GM12878 (cell line): ENCODE data around the gene DAZAP2. TPM values are rescaled to one million over a fixed set of nuclear protein-coding genes. Genes with fewer than 3 reads are reported as not detected.

ENCODE experiments used
- ATAC-seq: fragments of 200-7000 bp; cut with Tn5 transposase; 3 replicates; pipeline ENCODE4 v1.9.1; 2020; ENCODE audit warnings: mild to moderate bottlenecking, moderate library complexity
- BruUV-seq: library from RNA; stranded (reverse); fragments of 400-500 nt; replicated peaks from 2 replicates; lab custom pipeline; 2021; lab: Mats Ljungman, UMichigan
- CTCF ChIA-PET: fragments of 300-600 bp; sonication (Branson Sonifier 250); formaldehyde crosslinking; extraction: SDS; loops from one replicate; lab custom pipeline; 2021; ENCODE audit warnings: inconsistent platforms; lab: Yijun Ruan, JAX
- POLR2A ChIA-PET: fragments of 350-600 bp; formaldehyde crosslinking; extraction: SDS; loops from one replicate; lab custom pipeline; 2021; ENCODE audit warnings: inconsistent platforms; lab: Charles Lee
- RAD21 ChIA-PET: fragments of 300-600 bp; sonication (Branson Sonifier 250); formaldehyde crosslinking; loops from one replicate; lab custom pipeline; 2023; ENCODE audit warnings: antibody characterized with exemption; ENCODE audit not compliant: unreplicated experiment; lab: Charles Lee
- SMC1A ChIA-PET: fragments of 300-600 bp; sonication (Branson Sonifier 250); formaldehyde crosslinking; loops from one replicate; lab custom pipeline; 2023; ENCODE audit not compliant: unreplicated experiment, uncharacterized antibody; lab: Charles Lee
- DNase-seq: peaks from one replicate; pipeline ENCODE4 v3.0.0-alpha.2; 2011; ENCODE audit warnings: low read depth, low spot score
- FAIRE-seq: peaks from 3 replicates; lab custom pipeline; 2011; peaks lifted over from hg19 to GRCh38; lab: Jason Lieb, UNC
- H2AFZ ChIP-seq: 2 replicates; pipeline ENCODE4 v1.6.0; 2011; ENCODE audit warnings: low read depth, low read length, control low read depth; ENCODE audit not compliant: control insufficient read depth
- H3K27ac ChIP-seq: 2 replicates; pipeline ENCODE4 v1.5.1; 2011; ENCODE audit warnings: control low read depth; ENCODE audit not compliant: control insufficient read depth, insufficient read depth
- H3K27me3 ChIP-seq, 2 experiments: replicated peaks in 1 of 2; 2 replicates each; pipeline versions ENCODE4 v1.6.0 to v1.6.1; 2011; ENCODE audit warnings: low read length in 1 of 2; ENCODE audit not compliant: control insufficient read depth in 2 of 2, insufficient read depth in 2 of 2
- H3K36me3 ChIP-seq, 2 experiments: 2 replicates each; pipeline ENCODE4 v1.5.1; 2011; ENCODE audit warnings: low read length in 1 of 2; ENCODE audit not compliant: control insufficient read depth in 2 of 2, insufficient read depth in 2 of 2
- H3K4me1 ChIP-seq: 2 replicates; pipeline ENCODE4 v1.6.1; 2011; ENCODE audit warnings: mild to moderate bottlenecking, low read length, moderate library complexity, mixed read lengths; ENCODE audit not compliant: control insufficient read depth, insufficient read depth
- H3K4me2 ChIP-seq: 2 replicates; pipeline ENCODE4 v1.6.0; 2011; ENCODE audit warnings: control low read depth; ENCODE audit not compliant: control insufficient read depth, insufficient read depth
- H3K4me3 ChIP-seq: fragments of 200-600 bp; sonication (generic); 2 replicates; pipeline ENCODE4 v1.5.1; 2016
- H3K79me2 ChIP-seq: 2 replicates; pipeline ENCODE4 v1.6.0; 2011; ENCODE audit warnings: low read length; ENCODE audit not compliant: control insufficient read depth, insufficient read depth
- H3K9ac ChIP-seq: 2 replicates; pipeline ENCODE4 v1.8.0; 2011; ENCODE audit warnings: low read length, control low read depth, mixed read lengths; ENCODE audit not compliant: control insufficient read depth, insufficient read depth
- H3K9me3 ChIP-seq: replicated peaks from 3 replicates; pipeline ENCODE4 v1.5.1; 2011; ENCODE audit warnings: mild to moderate bottlenecking, low read length; ENCODE audit not compliant: control insufficient read depth, insufficient read depth
- H4K20me1 ChIP-seq: 2 replicates; pipeline ENCODE4 v1.6.0; 2011; ENCODE audit not compliant: control insufficient read depth, insufficient read depth
- CBX3 ChIP-seq: fragments of 200-600 bp; sonication (generic); IDR thresholded peaks from 2 replicates; pipeline ENCODE4 v1.6.1; 2016; ENCODE audit warnings: low read depth, borderline replicate concordance
- CBX5 ChIP-seq: sonication (generic); IDR thresholded peaks from 2 replicates; pipeline ENCODE4 v1.6.1; 2016; ENCODE audit warnings: low read depth, moderate library complexity, mild to moderate bottlenecking, inconsistent platforms
- FOS ChIP-seq: IDR thresholded peaks from 3 replicates; pipeline ENCODE4 v1.6.1; 2011; ENCODE audit warnings: borderline replicate concordance; ENCODE audit not compliant: insufficient read length; ENCODE audit errors: extremely low read depth
- NFXL1 ChIP-seq: fragments of 450-650 bp; IDR thresholded peaks from 2 replicates; pipeline ENCODE4 v1.6.1; 2017; ENCODE audit warnings: antibody characterized with exemption, mild to moderate bottlenecking, borderline replicate concordance
- PAX8 ChIP-seq: fragments of 450-650 bp; IDR thresholded peaks from 2 replicates; pipeline ENCODE4 v1.6.1; 2017; ENCODE audit warnings: mild to moderate bottlenecking, moderate library complexity
- POU2F2 ChIP-seq: IDR thresholded peaks from 3 replicates; pipeline ENCODE4 v1.6.1; 2011; ENCODE audit warnings: low read depth, mild to moderate bottlenecking, low read length, borderline replicate concordance
- RBBP5 ChIP-seq: fragments of 200-600 bp; sonication (generic); conservative IDR thresholded peaks from 2 replicates; pipeline ENCODE4 v1.6.1; 2016
- ZNF274 ChIP-seq: IDR thresholded peaks from one replicate; pipeline ENCODE4 v1.8.0; 2011; ENCODE audit not compliant: insufficient read length, insufficient read depth
- WGBS: methylation state at CpG from one replicate; pipeline ENCODE4 v1.1.6; 2016; ENCODE audit warnings: low lambda C conversion rate; ENCODE audit not compliant: insufficient replicate concordance, insufficient coverage; ENCODE audit errors: missing lambda C conversion rate; 5-methylcytosine and 5-hydroxymethylcytosine counted together
- in situ Hi-C: fragments of 300-500 bp; cut with MboI; formaldehyde crosslinking; loops from 9 replicates; pipeline ENCODE4 v1.14.3; 2018; ENCODE audit warnings: mixed read lengths
- intact Hi-C: fragments of 100-400 bp; cut with micrococcal nuclease; formaldehyde crosslinking; loops from one replicate; pipeline ENCODE4 v1.14.2; 2022; ENCODE audit not compliant: unreplicated experiment
- polyA plus RNA-seq, 11 experiments: library from polyadenylated mRNA; depleted of rRNA in 4 of 11; unstranded in 6 of 11; stranded (reverse) in 5 of 11; fragments of >200 nt; fragmentation: Nextera tagmentation in 4 of 11; fragmentation: Illumina TruSeq in 1 of 11; extraction: Ambion mirVana in 4 of 11; extraction: Trizol in 1 of 11; gene quantifications; 1 replicate in 1 of 11; 2 replicates in 10 of 11; pipeline versions ENCODE4 v1.2.1 to v1.2.3, GENCODE V29; 2011 to 2016; ENCODE audit warnings: inconsistent platforms in 2 of 11, missing spikeins in 2 of 11, low read depth in 1 of 11
- total RNA-seq, 4 experiments: library from RNA; depleted of rRNA in 3 of 4; stranded (reverse); fragments of >200 nt in 3 of 4; fragmentation: Illumina TruSeq in 1 of 4; extraction: Trizol in 1 of 4; gene quantifications; 2 replicates each; pipeline versions ENCODE4 v1.2.1 to v1.2.3, GENCODE V29; 2013 to 2021
- TF ChIP-seq, protein P1 (sequence below): IDR thresholded peaks from 2 replicates; pipeline ENCODE4 v1.6.1; 2011; ENCODE audit warnings: low read depth, low read length, improper control_type of control experiment, borderline replicate concordance

DAZAP2 gene
- total and polyA plus RNA-seq, 10 of the 15 experiments (the other 5 are each of a cell fraction or from before 2014, with no cell fraction given), result 71.0 to 267 (median 158) TPM

DNA sequence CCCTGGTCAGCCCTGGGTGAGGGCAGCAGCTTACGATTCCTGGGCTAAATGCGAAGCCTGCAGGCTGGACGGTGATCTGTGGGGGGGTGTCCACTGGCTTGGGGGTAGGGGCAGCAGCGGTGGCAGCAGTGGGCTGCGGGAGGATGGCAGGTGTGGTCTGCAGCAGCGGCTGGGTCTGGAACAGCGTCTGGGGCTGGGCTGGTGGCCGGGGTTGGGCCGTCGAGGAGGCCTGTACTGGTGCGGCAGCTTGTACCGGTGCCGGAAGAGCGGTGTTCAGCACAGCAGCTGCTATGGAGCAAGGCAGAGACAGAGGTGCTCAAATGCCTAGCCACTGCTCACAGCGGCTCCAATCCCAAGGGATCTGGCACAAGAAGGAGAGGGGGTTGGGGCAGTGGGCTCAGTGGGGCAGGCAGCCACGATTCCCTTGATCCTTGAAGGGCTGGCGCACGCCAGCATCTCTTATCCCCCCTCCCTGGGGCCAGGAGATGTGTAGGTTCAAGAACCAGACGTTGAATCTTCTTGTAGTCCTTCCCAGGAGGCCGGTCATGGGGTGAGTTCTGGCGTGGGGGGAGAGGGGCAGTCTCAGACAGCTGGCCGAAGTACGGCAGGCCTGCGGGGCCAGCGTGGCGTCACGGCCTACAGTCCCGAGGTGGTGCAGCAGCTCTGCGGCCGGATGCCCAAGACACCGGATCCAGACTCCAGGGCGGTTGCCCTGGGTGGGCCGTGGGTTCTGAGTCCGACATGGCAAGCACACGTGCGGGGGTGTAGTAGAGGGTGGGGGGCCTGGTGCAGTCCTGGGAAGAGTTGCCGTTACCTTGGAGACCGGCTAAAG lies 40.7 kb upstream of the DAZAP2 start:
- ATAC-seq, result no peak
- DNase-seq, result no peak
- Histone ChIP-seq H3K4me2 (no peak overlapping the region), H3K27ac (no peak overlapping the region), H4K20me1 (no peaks in the 10 kb centered on the region), H3K9me3 (no peaks in the 10 kb centered on the region), H2AFZ (no peak overlapping the region), H3K4me1 (no peaks in the 10 kb centered on the region), H3K36me3 (no peaks in the 10 kb centered on the region), H3K4me3 (no peak overlapping the region), H3K27me3 (no peaks in the 10 kb centered on the region), H3K79me2 (no peaks in the 10 kb centered on the region), H3K9ac (no peak overlapping the region)
- no peak for TF ChIP-seq PAX8
- TF ChIP-seq NFXL1, result no peak
- TF ChIP-seq CBX3, result no peak
- no peak for TF ChIP-seq ZNF274
- TF ChIP-seq FOS, result no peak
- TF ChIP-seq POU2F2, result no peak
- no peak for TF ChIP-seq CBX5
- TF ChIP-seq, protein P1, sequence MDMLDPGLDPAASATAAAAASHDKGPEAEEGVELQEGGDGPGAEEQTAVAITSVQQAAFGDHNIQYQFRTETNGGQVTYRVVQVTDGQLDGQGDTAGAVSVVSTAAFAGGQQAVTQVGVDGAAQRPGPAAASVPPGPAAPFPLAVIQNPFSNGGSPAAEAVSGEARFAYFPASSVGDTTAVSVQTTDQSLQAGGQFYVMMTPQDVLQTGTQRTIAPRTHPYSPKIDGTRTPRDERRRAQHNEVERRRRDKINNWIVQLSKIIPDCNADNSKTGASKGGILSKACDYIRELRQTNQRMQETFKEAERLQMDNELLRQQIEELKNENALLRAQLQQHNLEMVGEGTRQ, result no peak
- TF ChIP-seq RBBP5, result no peak
- ChIA-PET SMC1A (no interaction called here), POLR2A (no interaction called here), CTCF (no interaction called here), RAD21 (no interaction called here)
- in situ Hi-C loops, result no loop called here
- WGBS, result 82% methylated on average over 37 of the region's 38 CpGs
- FAIRE-seq, result no peak
- intact Hi-C loops, result no loop called here
- no TSS peak for BruUV-seq
